Stomach (tissue), 19 donors: ENCODE measurements around the gene ADRB1. TPM values are rescaled to one million over a fixed set of nuclear protein-coding genes. Genes with fewer than 3 reads are reported as not detected.
A peak's percentile ranks its signal among the peaks of the same experiment; 100 is the strongest.

Experiments used
- DNase-seq, 2 donors: peaks; one replicate each; pipeline versions ENCODE4 v3.0.0 to v3.0.0-alpha.2; 2013 to 2019
- H3K27ac ChIP-seq, 5 donors: fragments of 200-600 bp in 4 of 5; sonication (generic) in 4 of 5; one replicate each; pipeline ENCODE4 v1.5.1; 2013 to 2019; ENCODE audit warnings: mild to moderate bottlenecking in 1 of 5, moderate library complexity in 1 of 5
- H3K27me3 ChIP-seq, 3 donors: fragments of 200-600 bp; sonication (generic); one replicate each; pipeline ENCODE4 v1.5.1; 2017 to 2019; ENCODE audit warnings: mixed run types in 1 of 3
- H3K36me3 ChIP-seq, 4 donors: fragments of 200-600 bp; sonication (generic); 1 replicate in 3 of 4; 2 replicates in 1 of 4; pipeline ENCODE4 v1.5.1; 2016 to 2019
- H3K4me1 ChIP-seq, 4 donors: fragments of 200-600 bp; sonication (generic); one replicate each; pipeline ENCODE4 v1.5.1; 2016 to 2019
- H3K4me3 ChIP-seq, 4 donors: fragments of 200-600 bp; sonication (generic) in 3 of 4; one replicate each; pipeline ENCODE4 v1.5.1; 2016 to 2019; ENCODE audit warnings: mild to moderate bottlenecking in 1 of 4
- H3K9me3 ChIP-seq, 4 donors: fragments of 200-600 bp; sonication (generic); one replicate each; pipeline ENCODE4 v1.5.1; 2016 to 2019
- EP300 ChIP-seq: sonication (generic); formaldehyde crosslinking; IDR thresholded peaks from one replicate; pipeline ENCODE4 v1.6.1; 2017; ENCODE audit warnings: antibody characterized with exemption
- POLR2A ChIP-seq, 4 donors: fragments of 450-650 bp; IDR thresholded peaks; one replicate each; pipeline ENCODE4 v1.6.1; 2016; ENCODE audit warnings: antibody characterized with exemption in 4 of 4, control low read depth in 2 of 4, mild to moderate bottlenecking in 1 of 4, moderate library complexity in 1 of 4
- POLR2AphosphoS5 ChIP-seq, 3 donors: sonication (generic); formaldehyde crosslinking; IDR thresholded peaks; one replicate each; pipeline ENCODE4 v1.6.1; 2016; ENCODE audit warnings: antibody characterized with exemption in 3 of 3
- WGBS, 5 donors: extraction: QIAGEN DNeasy Blood & Tissue Kit in 3 of 5; methylation state at CpG; one replicate each; pipeline versions ENCODE4 v1.1.5 to v1.1.7; 2013 to 2018; 5-methylcytosine and 5-hydroxymethylcytosine counted together
- intact Hi-C: fragments of 100-400 bp; cut with DNase I; formaldehyde crosslinking; loops from one replicate; pipeline ENCODE4 v1.15.1; 2023; ENCODE audit warnings: low total_unique reads
- long read RNA-seq, 10 donors: transcript quantifications; one replicate each; lab custom pipeline, GENCODE V29; 2026
- polyA plus RNA-seq, 3 donors: library from polyadenylated mRNA; stranded (reverse); fragments of 200-250 nt; gene quantifications; one replicate each; pipeline ENCODE4 v1.2.3, GENCODE V29; 2013
- total RNA-seq, 5 donors: library from RNA; depleted of rRNA; stranded (reverse); fragments of >200 nt; gene quantifications; one replicate each; pipeline versions ENCODE4 v1.1.0 to v1.2.3, GENCODE V29; 2014 to 2016
- TF ChIP-seq, protein P1 (sequence below), 7 experiments: fragments of 450-650 bp in 4 of 7; fragments of 200-600 bp in 3 of 7; sonication (generic) in 3 of 7; IDR thresholded peaks; one replicate each; pipeline ENCODE4 v1.5.1; 2016 to 2019; ENCODE audit warnings: antibody characterized with exemption in 7 of 7, control low read depth in 2 of 7, mild to moderate bottlenecking in 1 of 7
- donor health status: healthy with polysubstance abuse.
- donor health status: Bipolar disorder and iron deficiency.
- donor health status: healthy.

ADRB1 gene
- total RNA-seq (1 to 10 TPM in 1 of 5 donors, under 1 TPM in 2, not detected in 2; 0.58 to 1.7 (median 0.87) TPM), polyA plus RNA-seq (under 1 TPM; 0.43 to 0.76 (median 0.50) TPM)
- long read RNA-seq, donor 1, partial matches to known transcripts, result 0 of 1 reads
- long read RNA-seq, donor 1, other reads (novel, unspliced or antisense), result 0 of 1 reads
- long read RNA-seq, donor 2, partial matches to known transcripts, result 0 of 1 reads
- long read RNA-seq, donor 2, other reads (novel, unspliced or antisense), result 0 of 1 reads
- long read RNA-seq, donor 3, transcript ADRB1-201 (1 exons, 2,853 nt), result major isoform, 7 of 7 reads
- long read RNA-seq, donor 3, partial matches to known transcripts, result 0 of 7 reads
- long read RNA-seq, donor 3, other reads (novel, unspliced or antisense), result 0 of 7 reads
- long read RNA-seq, donor 4, result 0 reads
- long read RNA-seq, donor 5, transcript ADRB1-201 (1 exons, 2,853 nt), result major isoform, 6 of 6 reads
- long read RNA-seq, donor 5, partial matches to known transcripts, result 0 of 6 reads
- long read RNA-seq, donor 5, other reads (novel, unspliced or antisense), result 0 of 6 reads
- long read RNA-seq, donor 6, partial matches to known transcripts, result 0 of 1 reads
- long read RNA-seq, donor 6, other reads (novel, unspliced or antisense), result 0 of 1 reads
- long read RNA-seq, donor 7, partial matches to known transcripts, result 0 of 3 reads
- long read RNA-seq, donor 7, other reads (novel, unspliced or antisense), result 0 of 3 reads
- long read RNA-seq, donor 8, transcript ADRB1-201 (1 exons, 2,853 nt), result major isoform, 7 of 7 reads
- long read RNA-seq, donor 8, partial matches to known transcripts, result 0 of 7 reads
- long read RNA-seq, donor 8, other reads (novel, unspliced or antisense), result 0 of 7 reads
- long read RNA-seq, donor 9, partial matches to known transcripts, result 0 of 4 reads
- long read RNA-seq, donor 9, other reads (novel, unspliced or antisense), result 0 of 4 reads
- long read RNA-seq, donor 10, result 0 reads

DNA sequence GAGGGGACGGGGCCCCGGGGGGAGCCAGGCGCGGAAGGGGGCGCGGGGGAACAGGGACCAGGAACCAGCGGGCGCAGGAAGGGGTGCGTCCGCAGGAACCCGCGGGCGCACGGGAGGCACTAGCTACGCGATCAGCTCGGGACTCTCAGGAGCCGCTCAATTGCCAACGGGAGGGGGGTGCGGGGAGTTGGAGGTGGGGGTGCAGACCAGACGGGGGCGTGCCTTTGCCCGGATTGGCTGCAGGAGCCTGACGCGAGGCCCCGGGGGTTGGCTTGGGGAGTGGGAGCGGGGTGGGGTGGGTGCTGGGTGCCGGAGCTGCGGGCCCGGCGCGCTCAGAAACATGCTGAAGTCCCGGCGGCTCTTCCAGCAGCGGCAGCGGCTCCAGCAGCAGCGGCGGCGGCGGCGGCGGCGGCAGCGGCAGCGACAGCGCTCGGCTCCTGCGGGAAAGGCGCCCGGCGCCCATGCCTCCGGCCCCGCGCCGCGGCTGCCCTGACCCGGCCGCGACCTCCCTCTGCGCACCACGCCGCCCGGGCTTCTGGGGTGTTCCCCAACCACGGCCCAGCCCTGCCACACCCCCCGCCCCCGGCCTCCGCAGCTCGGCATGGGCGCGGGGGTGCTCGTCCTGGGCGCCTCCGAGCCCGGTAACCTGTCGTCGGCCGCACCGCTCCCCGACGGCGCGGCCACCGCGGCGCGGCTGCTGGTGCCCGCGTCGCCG lies at the start of gene ADRB1:
Gene ADRB1, plus strand, starts transcription at position 335 of the 715 bp plus-strand sequence. Its CDS starts 267 bp downstream, at position 602.
- Histone ChIP-seq H3K9me3 (no peaks in the 10 kb centered on the region), H3K4me1 (peaks cover 5 to 41% (median 31%) of the 10 kb centered on the region in 4 donors), H3K4me3 (peak within 1 kb of the TSS; percentile 56 to 61 (median 59)), H3K27me3 (peaks cover 0 to 67% (median 30%) of the 10 kb centered on the region in 3 donors), H3K36me3 (no peaks in the 10 kb centered on the region), H3K27ac (peak within 1 kb of the TSS; percentile 62 to 85 (median 79))
- no peak for TF ChIP-seq EP300
- TF ChIP-seq POLR2AphosphoS5 (IDR thresholded peaks at IDR 0.05), result peak in 2 of 3 donors; percentile 9 to 50
- no peak for TF ChIP-seq POLR2A (IDR thresholded peaks at IDR 0.05)
- intact Hi-C loops, result no loop called here
- WGBS, 5 donors, result 1 to 2% (median 1%) methylated on average over 25 to 90 of the region's 90 CpGs
- DNase-seq, result peak; percentile 87 to 93

DNA sequence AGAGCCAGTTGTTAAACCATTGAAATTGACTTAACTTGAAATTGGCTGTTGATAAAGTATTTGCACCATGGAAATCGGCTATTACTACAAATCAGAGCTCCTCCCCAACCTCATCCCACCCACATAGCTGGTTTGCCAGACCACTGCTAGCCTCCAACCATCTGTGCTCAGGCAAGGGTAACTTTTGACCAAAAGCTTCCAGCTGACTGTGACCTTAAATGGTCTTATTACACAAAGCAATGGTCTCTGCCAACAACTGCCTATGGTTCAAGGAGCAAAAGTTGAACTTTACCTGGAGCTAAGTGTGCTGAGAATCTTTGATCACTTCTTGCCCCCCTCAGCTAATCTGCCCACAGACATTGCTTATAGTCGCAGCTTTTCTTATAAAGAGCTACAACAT lies 48.5 kb upstream of the ADRB1 start:
- TF ChIP-seq POLR2AphosphoS5 (IDR thresholded peaks at IDR 0.05), result no peak
- no peak for TF ChIP-seq EP300
- TF ChIP-seq, protein P1, sequence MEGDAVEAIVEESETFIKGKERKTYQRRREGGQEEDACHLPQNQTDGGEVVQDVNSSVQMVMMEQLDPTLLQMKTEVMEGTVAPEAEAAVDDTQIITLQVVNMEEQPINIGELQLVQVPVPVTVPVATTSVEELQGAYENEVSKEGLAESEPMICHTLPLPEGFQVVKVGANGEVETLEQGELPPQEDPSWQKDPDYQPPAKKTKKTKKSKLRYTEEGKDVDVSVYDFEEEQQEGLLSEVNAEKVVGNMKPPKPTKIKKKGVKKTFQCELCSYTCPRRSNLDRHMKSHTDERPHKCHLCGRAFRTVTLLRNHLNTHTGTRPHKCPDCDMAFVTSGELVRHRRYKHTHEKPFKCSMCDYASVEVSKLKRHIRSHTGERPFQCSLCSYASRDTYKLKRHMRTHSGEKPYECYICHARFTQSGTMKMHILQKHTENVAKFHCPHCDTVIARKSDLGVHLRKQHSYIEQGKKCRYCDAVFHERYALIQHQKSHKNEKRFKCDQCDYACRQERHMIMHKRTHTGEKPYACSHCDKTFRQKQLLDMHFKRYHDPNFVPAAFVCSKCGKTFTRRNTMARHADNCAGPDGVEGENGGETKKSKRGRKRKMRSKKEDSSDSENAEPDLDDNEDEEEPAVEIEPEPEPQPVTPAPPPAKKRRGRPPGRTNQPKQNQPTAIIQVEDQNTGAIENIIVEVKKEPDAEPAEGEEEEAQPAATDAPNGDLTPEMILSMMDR (IDR thresholded peaks at IDR 0.05), result no peak
- no peak for TF ChIP-seq POLR2A (IDR thresholded peaks at IDR 0.05)
- H3K27me3 ChIP-seq, result no peaks in the 10 kb centered on the region
- no peak overlapping the region for H3K27ac ChIP-seq
- intact Hi-C loops, result no loop called here
- DNase-seq, result no peak
- WGBS, 5 donors, result 79 to 86% (median 80%) methylated on average over 2 of the region's 2 CpGs
- H3K4me1 ChIP-seq, result peaks cover 0 to 14% (median 2%) of the 10 kb centered on the region in 4 donors
- no peak overlapping the region for H3K4me3 ChIP-seq
- H3K36me3 ChIP-seq, result no peaks in the 10 kb centered on the region
- H3K9me3 ChIP-seq, result no peaks in the 10 kb centered on the region

- Histone ChIP-seq H3K4me1 (peaks cover 0 to 11% (median 2%) of the 10 kb centered on the region in 4 donors), H3K27ac (no peak overlapping the region), H3K27me3 (no peaks in the 10 kb centered on the region), H3K9me3 (no peaks in the 10 kb centered on the region), H3K4me3 (no peak overlapping the region), H3K36me3 (no peaks in the 10 kb centered on the region)
- intact Hi-C loops, result no loop called here
- DNase-seq, result no peak
- TF ChIP-seq POLR2A (IDR thresholded peaks at IDR 0.05) (no peak), POLR2AphosphoS5 (IDR thresholded peaks at IDR 0.05) (no peak), EP300 (no peak)
- TF ChIP-seq, protein P1 (IDR thresholded peaks at IDR 0.05), result no peak
- 56 to 67% (median 66%) methylated on average over 7 to 8 of the region's 8 CpGs for WGBS, 5 donors
Measured at GRCh38 chr10:113997428-113997827, 46.2 kb upstream of the ADRB1 start.

- TF ChIP-seq EP300, result no peak
- TF ChIP-seq, protein P1 (IDR thresholded peaks at IDR 0.05), result no peak
- TF ChIP-seq POLR2AphosphoS5 (IDR thresholded peaks at IDR 0.05), result no peak
- no peak for TF ChIP-seq POLR2A (IDR thresholded peaks at IDR 0.05)
- Histone ChIP-seq H3K27ac (no peak overlapping the region), H3K4me3 (no peak overlapping the region), H3K36me3 (no peaks in the 10 kb centered on the region), H3K9me3 (no peaks in the 10 kb centered on the region), H3K27me3 (no peaks in the 10 kb centered on the region), H3K4me1 (peaks cover 0 to 8% (median 2%) of the 10 kb centered on the region in 4 donors)
- intact Hi-C loops, result no loop called here
- 61 to 76% (median 63%) methylated on average over 5 of the region's 5 CpGs for WGBS, 5 donors
- no peak for DNase-seq
Measured at GRCh38 chr10:113999531-113999930, 44.1 kb upstream of the ADRB1 start.
